Lower lobe of right lung (tissue), 2 donors: ENCODE data around the gene SLC4A3. TPM values are rescaled to one million over a fixed set of nuclear protein-coding genes. Genes with fewer than 3 reads are reported as not detected.

Experiments
- ATAC-seq, 2 donors: fragments of 200-7000 bp; cut with Tn5 transposase; one replicate each; pipeline ENCODE4 v1.9.1; 2020 to 2022; ENCODE audit warnings: mild to moderate bottlenecking in 2 of 2, moderate library complexity in 2 of 2
- DNase-seq: peaks from one replicate; pipeline ENCODE4 v3.0.0-alpha.2; 2020
- H3K27ac ChIP-seq: fragments of 200-600 bp; one replicate; pipeline ENCODE4 v1.8.0; 2022
- H3K27me3 ChIP-seq: fragments of 200-600 bp; one replicate; pipeline ENCODE4 v1.8.0; 2022; ENCODE audit warnings: low read depth
- H3K36me3 ChIP-seq: fragments of 200-600 bp; one replicate; pipeline ENCODE4 v1.8.0; 2022; ENCODE audit warnings: mild to moderate bottlenecking
- H3K4me1 ChIP-seq: fragments of 200-600 bp; one replicate; pipeline ENCODE4 v1.8.0; 2022
- H3K4me3 ChIP-seq: fragments of 200-600 bp; one replicate; pipeline ENCODE4 v1.8.0; 2022; ENCODE audit warnings: mild to moderate bottlenecking
- H3K9me3 ChIP-seq: fragments of 200-600 bp; one replicate; pipeline ENCODE4 v1.8.0; 2022
- CTCF ChIP-seq: fragments of 200-600 bp; IDR thresholded peaks from one replicate; pipeline ENCODE4 v1.8.0; 2022; ENCODE audit warnings: antibody characterized with exemption, mild to moderate bottlenecking
- intact Hi-C: fragments of 100-400 bp; cut with DNase I; formaldehyde crosslinking; loops from one replicate; pipeline ENCODE4 v1.11.0; 2022
- total RNA-seq: library from RNA; stranded (reverse); fragmentation: NEBNext Ultra II Directional; extraction: Animal tissue kit (Norgen Biotek cat#: 25700); gene quantifications from one replicate; pipeline ENCODE4 v1.2.1, GENCODE V29; 2021
- donor health status: DM: no; HTN: yes; CAD: no; lungs with severe emphysema.

The SLC4A3 gene
- total RNA-seq, 1 donor from 2014 or later: 1.0 TPM

DNA sequence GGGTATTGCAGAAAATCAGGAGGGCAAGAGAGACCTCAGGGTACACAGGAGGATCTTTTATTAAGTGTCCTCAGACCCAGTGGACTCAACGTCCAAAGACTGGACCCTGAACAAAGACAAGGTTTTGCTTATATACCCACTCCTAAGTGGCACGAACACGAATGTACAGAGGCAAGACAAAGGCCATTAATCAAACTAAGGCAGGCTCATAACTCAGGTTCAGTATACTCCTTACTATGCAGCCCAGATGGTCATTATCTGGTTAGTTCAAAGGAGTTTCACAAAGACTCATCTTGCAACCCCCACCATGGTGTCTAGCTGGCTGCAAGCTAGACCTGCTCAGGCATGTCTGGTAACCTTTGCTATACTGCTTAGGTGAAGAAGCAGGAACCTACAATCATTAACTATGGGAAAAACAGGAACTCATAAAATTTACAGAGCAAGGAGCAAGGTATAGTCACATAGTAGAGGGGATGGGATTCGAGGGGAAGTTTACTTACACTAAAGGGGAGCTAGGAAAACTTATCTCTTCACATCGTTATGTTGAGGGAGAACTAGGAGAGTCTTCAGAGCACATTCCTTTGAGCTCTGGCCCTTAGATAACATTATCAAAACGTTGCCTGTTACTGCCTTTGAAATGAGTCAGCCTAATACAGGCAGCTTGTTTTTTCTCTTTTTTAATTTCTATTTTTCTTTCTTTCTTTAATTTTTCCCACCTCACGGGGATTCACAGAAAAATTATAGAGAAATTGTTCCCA lies 33.9 kb downstream of the SLC4A3 start:
- no peak overlapping the region for H3K27ac ChIP-seq
- intact Hi-C loops: no loop called here
- TF ChIP-seq CTCF: no peak
- no peaks in the 10 kb centered on the region for H3K36me3 ChIP-seq
- no peak for ATAC-seq
- H3K4me3 ChIP-seq: no peak overlapping the region
- peaks cover 9% of the 10 kb centered on the region for H3K9me3 ChIP-seq
- no peaks in the 10 kb centered on the region for H3K27me3 ChIP-seq
- DNase-seq: no peak
- no peaks in the 10 kb centered on the region for H3K4me1 ChIP-seq

- intact Hi-C loops: no loop called here
- no peak overlapping the region for H3K27ac ChIP-seq
- no peaks in the 10 kb centered on the region for H3K4me1 ChIP-seq
- no peaks in the 10 kb centered on the region for H3K27me3 ChIP-seq
- H3K36me3 ChIP-seq: no peaks in the 10 kb centered on the region
- H3K4me3 ChIP-seq: no peak overlapping the region
- DNase-seq (no peak), ATAC-seq (no peak)
- no peak for TF ChIP-seq CTCF
- peaks cover 9% of the 10 kb centered on the region for H3K9me3 ChIP-seq
Observed at GRCh38 chr2:219661955-219662395, 34.5 kb downstream of the SLC4A3 start.

DNA sequence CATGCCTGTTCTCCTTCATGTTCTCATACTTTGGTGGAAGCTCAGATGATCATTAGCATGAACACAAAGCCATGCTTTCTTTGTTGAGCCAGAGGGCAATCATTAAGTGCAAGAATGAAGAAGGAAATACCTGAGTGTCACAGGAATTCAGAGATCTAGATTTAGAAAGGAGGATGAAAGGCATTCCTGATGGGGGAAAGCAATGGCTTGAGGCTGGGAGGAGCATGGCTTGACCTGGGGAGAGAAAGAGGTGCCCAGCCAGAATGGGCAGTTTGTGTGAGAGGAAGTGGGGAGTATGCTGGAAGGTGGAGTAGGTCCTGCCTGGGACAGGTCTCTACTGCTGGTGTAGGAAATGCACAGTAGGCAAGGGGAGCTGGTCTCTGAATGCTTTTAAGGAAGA lies 35.1 kb downstream of the SLC4A3 start:
- peaks cover 9% of the 10 kb centered on the region for H3K9me3 ChIP-seq
- no peaks in the 10 kb centered on the region for H3K36me3 ChIP-seq
- H3K27me3 ChIP-seq: no peaks in the 10 kb centered on the region
- no peak for TF ChIP-seq CTCF
- H3K27ac ChIP-seq: no peak overlapping the region
- no peak for ATAC-seq
- no peak for DNase-seq
- no peaks in the 10 kb centered on the region for H3K4me1 ChIP-seq
- intact Hi-C loops: no loop called here
- no peak overlapping the region for H3K4me3 ChIP-seq

- no peak overlapping the region for H3K27ac ChIP-seq
- peaks cover 9% of the 10 kb centered on the region for H3K9me3 ChIP-seq
- DNase-seq (no peak), ATAC-seq (no peak)
- no peaks in the 10 kb centered on the region for H3K4me1 ChIP-seq
- no peaks in the 10 kb centered on the region for H3K36me3 ChIP-seq
- no peaks in the 10 kb centered on the region for H3K27me3 ChIP-seq
- TF ChIP-seq CTCF: no peak
- H3K4me3 ChIP-seq: no peak overlapping the region
- intact Hi-C loops: no loop called here
Observed at GRCh38 chr2:219663116-219663762, 35.8 kb downstream of the SLC4A3 start.

DNA sequence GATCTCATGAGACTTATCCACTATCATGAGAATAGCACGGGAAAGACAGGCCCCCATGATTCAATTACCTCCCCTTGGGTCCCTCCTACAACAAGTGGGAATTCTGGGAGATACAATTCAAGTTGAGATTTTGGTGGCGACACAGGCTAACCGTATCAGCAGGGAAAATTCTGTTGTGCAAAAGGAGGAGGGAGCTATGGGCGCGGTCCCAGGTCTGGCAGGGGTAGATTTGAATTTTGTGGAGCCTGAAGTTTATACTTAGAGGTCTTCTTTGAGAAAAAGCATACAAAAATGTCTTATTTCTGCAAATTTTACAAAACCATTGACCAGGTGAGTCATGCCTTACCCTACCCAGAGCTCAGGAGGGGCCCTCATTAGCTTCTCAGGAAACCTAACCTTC lies 36.6 kb downstream of the SLC4A3 start:
- H3K27ac ChIP-seq: no peak overlapping the region
- no peak for ATAC-seq
- DNase-seq: no peak
- no peaks in the 10 kb centered on the region for H3K36me3 ChIP-seq
- H3K27me3 ChIP-seq: no peaks in the 10 kb centered on the region
- TF ChIP-seq CTCF: no peak
- H3K4me1 ChIP-seq: no peaks in the 10 kb centered on the region
- H3K4me3 ChIP-seq: no peak overlapping the region
- peaks cover 9% of the 10 kb centered on the region for H3K9me3 ChIP-seq
- intact Hi-C loops: no loop called here
